Mesendoderm (in vitro differentiated cells): ENCODE results near the gene GARIN1A.
"Not testable (repeated sequence)": the region's sequence is repeated elsewhere in the genome, so short reads cannot be mapped to it uniquely, and the experiment has no call there.

Experiments
- DNase-seq: peaks from one replicate; pipeline ENCODE4 v3.0.0; 2013
- H2AK5ac ChIP-seq: 2 replicates; pipeline ENCODE4 v1.6.1; 2013; ENCODE audit warnings: low read length, inconsistent platforms
- H2BK120ac ChIP-seq: 2 replicates; pipeline ENCODE4 v1.6.1; 2013; ENCODE audit warnings: low read depth, mild to moderate bottlenecking, low read length, moderate library complexity, mixed read lengths
- H2BK15ac ChIP-seq: replicated peaks from 2 replicates; pipeline ENCODE4 v1.6.1; 2013; ENCODE audit warnings: low read depth, mild to moderate bottlenecking, moderate library complexity
- H2BK5ac ChIP-seq: 2 replicates; pipeline ENCODE4 v1.6.1; 2013; ENCODE audit warnings: low read length, inconsistent platforms
- H3K18ac ChIP-seq: 2 replicates; pipeline ENCODE4 v1.6.1; 2013; ENCODE audit warnings: mild to moderate bottlenecking, low read length, mixed read lengths
- H3K23ac ChIP-seq: one replicate; pipeline ENCODE4 v1.6.1; 2013; ENCODE audit warnings: low read length
- H3K27ac ChIP-seq: 2 replicates; pipeline ENCODE4 v1.5.1; 2013; ENCODE audit warnings: low read depth, mild to moderate bottlenecking, inconsistent platforms, low read length, moderate library complexity
- H3K27me3 ChIP-seq: 2 replicates; pipeline ENCODE4 v1.6.1; 2013; ENCODE audit warnings: low read length, control low read depth, mild to moderate bottlenecking, inconsistent platforms; ENCODE audit not compliant: insufficient read depth, poor library complexity
- H3K36me3 ChIP-seq: 2 replicates; pipeline ENCODE4 v1.6.1; 2013; ENCODE audit warnings: low read length, inconsistent platforms; ENCODE audit not compliant: control insufficient read depth, insufficient read depth
- H3K4ac ChIP-seq: one replicate; pipeline ENCODE4 v1.6.1; 2013; ENCODE audit warnings: low read depth, mild to moderate bottlenecking, low read length, moderate library complexity
- H3K4me1 ChIP-seq: 2 replicates; pipeline ENCODE4 v1.6.1; 2013; ENCODE audit warnings: low read depth, low read length, inconsistent platforms; ENCODE audit not compliant: control insufficient read depth
- H3K4me2 ChIP-seq: 2 replicates; pipeline ENCODE4 v1.6.1; 2013; ENCODE audit warnings: low read length
- H3K4me3 ChIP-seq: 2 replicates; pipeline ENCODE4 v1.5.1; 2013; ENCODE audit warnings: mild to moderate bottlenecking, low read length
- H3K56ac ChIP-seq: one replicate; pipeline ENCODE4 v1.6.1; 2013; ENCODE audit warnings: low read length
- H3K79me1 ChIP-seq: 2 replicates; pipeline ENCODE4 v1.6.1; 2013; ENCODE audit warnings: low read length, inconsistent platforms
- H3K79me2 ChIP-seq: 2 replicates; pipeline ENCODE4 v1.6.1; 2013; ENCODE audit warnings: mild to moderate bottlenecking, low read length; ENCODE audit not compliant: control insufficient read depth, insufficient read depth
- H3K9ac ChIP-seq: 2 replicates; pipeline ENCODE4 v1.6.1; 2013; ENCODE audit warnings: low read length, inconsistent platforms
- H4K5ac ChIP-seq: one replicate; pipeline ENCODE4 v1.6.1; 2013; ENCODE audit warnings: low read length
- H4K8ac ChIP-seq: one replicate; pipeline ENCODE4 v1.6.1; 2013; ENCODE audit warnings: low read depth, mild to moderate bottlenecking, control low read depth, low read length, moderate library complexity
- WGBS: extraction: QIAGEN DNeasy Blood & Tissue Kit; methylation state at CpG from one replicate; pipeline ENCODE4 v1.1.7; 2013; ENCODE audit warnings: low lambda C conversion rate, missing lambda C conversion rate; ENCODE audit not compliant: insufficient coverage; ENCODE audit errors: extremely low coverage; 5-methylcytosine and 5-hydroxymethylcytosine counted together

The GARIN1A gene

DNA sequence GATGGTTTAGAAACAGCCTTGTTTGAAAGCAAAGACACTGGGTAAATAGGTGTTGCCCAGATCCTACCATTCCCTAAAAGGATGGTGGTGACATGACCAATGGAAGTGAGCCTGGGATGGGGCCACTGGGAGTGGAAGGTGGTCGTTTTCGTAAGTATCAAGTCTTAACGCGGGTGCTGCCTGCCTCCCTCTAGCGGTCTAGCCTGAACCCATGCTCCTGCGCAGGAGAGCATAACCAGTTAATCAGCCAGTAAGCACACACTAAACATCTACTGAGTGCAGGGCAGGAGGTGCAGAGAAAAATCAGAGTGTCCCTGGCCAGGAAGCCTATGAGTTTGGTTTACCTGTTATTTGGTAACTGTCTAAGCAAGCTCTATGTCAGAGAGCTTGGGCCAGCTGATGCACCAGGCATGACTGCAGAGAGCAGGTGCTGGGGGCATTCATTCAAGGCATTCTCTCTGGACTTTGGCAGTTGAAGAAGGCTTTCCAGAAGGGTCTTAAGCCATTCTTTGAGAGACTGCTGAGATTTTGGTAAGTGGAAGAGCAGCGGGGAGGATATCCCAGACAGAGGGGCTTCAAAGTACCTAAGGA, 930 bp downstream of the GARIN1A start:
- no peaks in the 10 kb centered on the region for H3K27me3 ChIP-seq
- no peak overlapping the region for H3K18ac ChIP-seq
- H3K56ac ChIP-seq = no peak overlapping the region
- peak; percentile 67 for DNase-seq
- no peak overlapping the region for H2BK5ac ChIP-seq
- H3K23ac ChIP-seq = no peak overlapping the region
- no peak overlapping the region for H4K5ac ChIP-seq
- H3K79me1 ChIP-seq = no peaks in the 10 kb centered on the region
- H3K4ac ChIP-seq = no peak overlapping the region
- H2AK5ac ChIP-seq = no peak overlapping the region
- no peak overlapping the region for H4K8ac ChIP-seq
- H3K79me2 ChIP-seq = no peaks in the 10 kb centered on the region
- H3K4me3 ChIP-seq = no peak overlapping the region
- H3K4me1 ChIP-seq = no peaks in the 10 kb centered on the region
- no peak overlapping the region for H2BK120ac ChIP-seq
- no peak overlapping the region for H3K27ac ChIP-seq
- H2BK15ac ChIP-seq = no peak overlapping the region
- WGBS = no CpG with 5 or more reads among the region's 7 CpGs
- H3K4me2 ChIP-seq = no peak overlapping the region
- no peak overlapping the region for H3K9ac ChIP-seq
- no peaks in the 10 kb centered on the region for H3K36me3 ChIP-seq

GRCh38 chr7:128673571-128673970, 1.5 kb downstream of the GARIN1A start:
- Histone ChIP-seq H4K8ac (no peak overlapping the region), H3K4me3 (no peak overlapping the region), H3K4ac (no peak overlapping the region), H2BK5ac (no peak overlapping the region), H3K27ac (no peak overlapping the region), H3K18ac (no peak overlapping the region), H3K4me1 (no peaks in the 10 kb centered on the region), H3K36me3 (no peaks in the 10 kb centered on the region), H2AK5ac (no peak overlapping the region), H3K9ac (no peak overlapping the region), H3K4me2 (no peak overlapping the region), H3K79me2 (no peaks in the 10 kb centered on the region), H2BK120ac (no peak overlapping the region), H3K27me3 (no peaks in the 10 kb centered on the region), H3K23ac (no peak overlapping the region), H2BK15ac (no peak overlapping the region), H4K5ac (no peak overlapping the region), H3K79me1 (no peaks in the 10 kb centered on the region), H3K56ac (no peak overlapping the region)
- DNase-seq = no peak
- WGBS = no CpG with 5 or more reads among the region's 6 CpGs

DNA sequence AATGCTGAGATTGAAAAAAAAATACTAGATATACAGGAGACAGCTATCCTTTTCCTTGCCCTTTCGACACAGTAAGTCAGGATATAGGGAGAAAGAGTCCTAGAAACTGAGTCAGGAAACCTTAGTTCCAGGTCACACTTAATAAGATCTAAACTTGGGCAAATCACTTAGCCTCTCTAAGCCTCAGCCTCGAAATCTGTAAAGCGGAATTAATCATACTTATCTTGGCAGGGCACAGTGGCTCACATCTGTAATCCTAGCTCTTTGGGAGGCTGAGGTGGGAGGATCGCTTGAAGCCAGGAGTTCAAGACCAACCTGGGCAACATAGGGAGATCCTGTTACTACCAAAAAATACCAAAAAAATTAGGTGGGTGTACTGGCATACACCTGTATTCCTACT, 4.6 kb downstream of the GARIN1A start:
- no peak overlapping the region for H2BK15ac ChIP-seq
- H3K4me3 ChIP-seq = no peak overlapping the region
- H3K18ac ChIP-seq = no peak overlapping the region
- no peak overlapping the region for H3K56ac ChIP-seq
- H3K23ac ChIP-seq = no peak overlapping the region
- no peaks in the 10 kb centered on the region for H3K36me3 ChIP-seq
- no peak overlapping the region for H4K8ac ChIP-seq
- no peaks in the 10 kb centered on the region for H3K79me2 ChIP-seq
- H4K5ac ChIP-seq = no peak overlapping the region
- H3K4me2 ChIP-seq = no peak overlapping the region
- no peak overlapping the region for H3K27ac ChIP-seq
- H2AK5ac ChIP-seq = no peak overlapping the region
- H3K79me1 ChIP-seq = no peaks in the 10 kb centered on the region
- H3K27me3 ChIP-seq = no peaks in the 10 kb centered on the region
- DNase-seq = no peak
- H3K9ac ChIP-seq = no peak overlapping the region
- no CpG with 5 or more reads among the region's 4 CpGs for WGBS
- no peaks in the 10 kb centered on the region for H3K4me1 ChIP-seq
- H3K4ac ChIP-seq = no peak overlapping the region
- no peak overlapping the region for H2BK120ac ChIP-seq
- H2BK5ac ChIP-seq = no peak overlapping the region

GRCh38 chr7:128679920-128680319, 7.8 kb downstream of the GARIN1A start:
- Histone ChIP-seq H3K4me2 (no peak overlapping the region), H3K79me2 (no peaks in the 10 kb centered on the region), H3K4me3 (no peak overlapping the region), H2BK5ac (no peak overlapping the region), H3K18ac (no peak overlapping the region), H2BK120ac (no peak overlapping the region), H3K56ac (no peak overlapping the region), H3K23ac (no peak overlapping the region), H2AK5ac (no peak overlapping the region), H3K79me1 (no peaks in the 10 kb centered on the region), H4K8ac (no peak overlapping the region), H3K36me3 (no peaks in the 10 kb centered on the region), H3K27ac (no peak overlapping the region), H2BK15ac (no peak overlapping the region), H3K27me3 (no peaks in the 10 kb centered on the region), H3K4me1 (no peaks in the 10 kb centered on the region), H4K5ac (no peak overlapping the region), H3K9ac (no peak overlapping the region), H3K4ac (no peak overlapping the region)
- DNase-seq = no peak
- no CpG with 5 or more reads among the region's 6 CpGs for WGBS

DNA sequence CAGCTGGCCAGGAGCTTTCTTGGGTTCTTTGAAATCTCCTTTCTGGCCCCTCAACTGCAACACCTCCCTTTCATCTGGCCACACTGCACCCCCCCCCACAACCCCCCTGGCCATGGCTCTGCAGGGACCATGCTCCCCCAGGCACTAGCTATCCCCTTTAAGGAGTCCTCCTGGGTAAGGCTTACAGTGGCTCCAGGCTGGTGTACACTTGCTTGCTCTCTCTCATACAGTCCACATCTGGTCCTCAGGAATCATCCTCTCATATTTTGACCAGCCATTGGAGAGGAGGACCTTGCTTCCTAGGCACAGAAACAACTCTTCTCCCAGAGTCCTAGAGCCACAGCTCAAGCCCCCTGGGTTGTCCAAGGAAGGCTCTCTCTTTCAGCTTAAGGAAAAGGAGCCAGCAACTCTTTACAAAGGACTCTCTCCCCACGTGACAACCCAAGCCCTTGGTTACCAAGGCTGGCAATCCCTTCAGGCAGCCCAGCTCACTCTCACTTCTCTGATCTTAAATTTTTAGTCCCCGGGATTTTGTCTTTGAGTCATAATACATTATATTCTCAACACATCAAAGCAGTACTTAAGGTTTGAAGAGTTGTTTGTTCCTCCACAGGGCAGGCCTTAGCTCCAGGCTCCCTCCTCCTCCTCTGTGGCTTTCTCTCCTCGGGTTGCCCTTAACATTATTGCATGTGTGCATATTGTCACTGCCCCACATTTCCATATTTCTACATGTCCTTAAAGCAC, 9.9 kb downstream of the GARIN1A start:
- no CpG with 5 or more reads among the region's 3 CpGs for WGBS
- H3K9ac ChIP-seq = no peak overlapping the region
- H3K36me3 ChIP-seq = no peaks in the 10 kb centered on the region
- no peak overlapping the region for H3K4ac ChIP-seq
- H2BK15ac ChIP-seq = no peak overlapping the region
- no peak overlapping the region for H4K5ac ChIP-seq
- no peak overlapping the region for H4K8ac ChIP-seq
- H3K4me1 ChIP-seq = no peaks in the 10 kb centered on the region
- no peak for DNase-seq
- H3K4me3 ChIP-seq = no peak overlapping the region
- H2BK120ac ChIP-seq = no peak overlapping the region
- H3K23ac ChIP-seq = no peak overlapping the region
- H2BK5ac ChIP-seq = no peak overlapping the region
- no peak overlapping the region for H3K56ac ChIP-seq
- H2AK5ac ChIP-seq = no peak overlapping the region
- no peak overlapping the region for H3K4me2 ChIP-seq
- no peaks in the 10 kb centered on the region for H3K79me2 ChIP-seq
- H3K79me1 ChIP-seq = no peaks in the 10 kb centered on the region
- no peak overlapping the region for H3K18ac ChIP-seq
- H3K27ac ChIP-seq = no peak overlapping the region
- no peaks in the 10 kb centered on the region for H3K27me3 ChIP-seq

DNA sequence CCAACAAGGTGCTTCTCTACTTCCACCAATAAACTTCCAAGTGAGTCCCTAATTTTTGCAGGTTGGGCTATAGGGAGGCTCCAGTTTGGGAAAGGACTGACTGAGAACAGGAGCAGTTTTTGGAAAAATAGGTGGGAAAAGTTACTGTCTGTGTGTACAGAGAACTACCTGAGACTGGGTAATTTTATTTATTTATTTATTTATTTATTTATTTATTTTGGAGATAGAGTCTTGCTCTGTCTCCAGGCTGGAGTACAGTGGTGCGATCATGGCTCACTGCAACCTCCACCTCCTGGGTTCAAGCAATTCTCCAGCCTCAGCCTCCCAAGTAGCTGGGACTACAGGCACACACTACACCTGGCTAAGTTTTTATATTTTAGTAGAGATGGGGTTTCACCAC, 11.2 kb downstream of the GARIN1A start:
- not testable (repeated sequence) for DNase-seq, H3K4me1 ChIP-seq, H3K9ac ChIP-seq, H4K5ac ChIP-seq, H3K56ac ChIP-seq, H3K27ac ChIP-seq, H2AK5ac ChIP-seq, H3K4me2 ChIP-seq, H2BK120ac ChIP-seq, H2BK15ac ChIP-seq, H2BK5ac ChIP-seq, H3K4me3 ChIP-seq, H4K8ac ChIP-seq, H3K79me2 ChIP-seq, H3K23ac ChIP-seq, H3K4ac ChIP-seq, H3K36me3 ChIP-seq, H3K18ac ChIP-seq, H3K27me3 ChIP-seq, H3K79me1 ChIP-seq
- no CpG with 5 or more reads among the region's 1 CpG for WGBS
